K562 (cell line): Measurements from ENCODE around the gene GP1BB. TPM values are rescaled to one million over a fixed set of nuclear protein-coding genes. Genes with fewer than 3 reads are reported as not detected.

Source experiments
- CHD7 ChIP-seq: fragments of 200-600 bp; sonication (generic); IDR thresholded peaks from one replicate; pipeline ENCODE4 v1.6.1; 2012; ENCODE audit warnings: mild to moderate bottlenecking, low read depth, low read length, inconsistent platforms
- HMGXB4 ChIP-seq: sonication (generic); formaldehyde crosslinking; IDR thresholded peaks from 2 replicates; pipeline ENCODE4 v1.8.1; 2023; ENCODE audit warnings: mild to moderate bottlenecking, missing genetic modification reagents
- PYGO2 ChIP-seq: fragments of 450-650 bp; IDR thresholded peaks from 2 replicates; pipeline ENCODE4 v1.6.1; 2016; ENCODE audit warnings: mild to moderate bottlenecking, missing genetic modification characterization, moderate library complexity, missing compliant biosample characterization
- SAP30 ChIP-seq: fragments of 200-600 bp; sonication (generic); IDR thresholded peaks from 2 replicates; pipeline ENCODE4 v1.6.1; 2012; ENCODE audit warnings: borderline replicate concordance, low read depth, mild to moderate bottlenecking, moderate library complexity, low read length, control low read depth, inconsistent platforms; ENCODE audit not compliant: insufficient read depth, poor library complexity, severe bottlenecking
- SP2 ChIP-seq: IDR thresholded peaks from 2 replicates; pipeline ENCODE4 v1.6.1; 2011; ENCODE audit warnings: mild to moderate bottlenecking, low read depth, low read length, moderate library complexity; ENCODE audit not compliant: poor library complexity, severe bottlenecking; ENCODE audit errors: extremely low read depth
- polyA plus RNA-seq, 8 experiments: library from polyadenylated mRNA; depleted of rRNA in 4 of 8; stranded (reverse) in 5 of 8; unstranded in 3 of 8; fragments of >200 nt; fragmentation: Nextera tagmentation in 2 of 8; fragmentation: Illumina TruSeq in 1 of 8; extraction: Ambion mirVana in 2 of 8; extraction: Trizol in 1 of 8; gene quantifications; 2 replicates each; pipeline versions ENCODE4 v1.2.1 to v1.2.3, GENCODE V29; 2011 to 2014; ENCODE audit warnings: inconsistent platforms in 1 of 8, missing spikeins in 1 of 8
- total RNA-seq, 7 experiments: library from RNA; depleted of rRNA in 6 of 7; stranded (reverse); fragments of >200 nt in 6 of 7; fragmentation: Illumina TruSeq in 2 of 7; extraction: Trizol in 2 of 7; gene quantifications; 2 replicates each; pipeline versions ENCODE4 v1.2.1 to v1.2.3, GENCODE V29; 2011 to 2021; ENCODE audit warnings: low replicate concordance in 1 of 7

The GP1BB gene
- total and polyA plus RNA-seq, 9 of the 15 experiments (the other 6 are each of a cell fraction or from before 2014, with no cell fraction given): 0.69 to 162 (median 2.8) TPM

GRCh38 chr22:19715188-19715930 is 8.0 kb upstream of the GP1BB start (continued):
- TF ChIP-seq CHD7 (no peak), SAP30 (no peak), PYGO2 (tag) (no peak), HMGXB4 (CRISPR knock-in tag) (no peak), SP2 (peak; percentile 3)
